ENCODE data around the gene WEE1.

DNA sequence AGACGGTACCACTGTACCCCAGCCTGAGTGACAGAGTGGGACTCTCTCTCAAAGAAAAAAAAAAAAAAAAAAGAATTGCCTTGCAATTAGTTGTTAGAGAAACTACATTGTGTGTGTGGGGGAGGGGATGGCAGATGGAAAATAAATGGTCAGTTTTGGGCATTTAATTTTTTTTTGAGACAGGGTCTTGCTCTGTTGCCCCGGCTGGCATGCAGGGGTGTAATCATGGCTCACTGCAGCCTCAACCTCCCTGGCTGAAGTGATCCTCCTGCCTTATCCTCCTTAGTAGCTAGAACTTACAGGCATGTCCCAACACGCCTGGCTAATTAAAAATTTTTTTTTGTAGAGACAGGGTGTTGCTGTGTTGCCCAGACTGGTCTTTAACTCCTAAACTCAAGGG lies 36.4 kb downstream of the WEE1 start:
- TF ChIP-seq ZNF354C (tag by site-specific recombination; IDR thresholded peaks at IDR 0.05; ENCODE audit: borderline replicate concordance, low read depth) (no peak), ZNF274 (IDR thresholded peaks at IDR 0.05; ENCODE audit: low read length) (no peak), ZNF274 (tag by site-specific recombination; IDR thresholded peaks at IDR 0.05; ENCODE audit: borderline replicate concordance) (no peak)
- TF ChIP-seq, protein P1, sequence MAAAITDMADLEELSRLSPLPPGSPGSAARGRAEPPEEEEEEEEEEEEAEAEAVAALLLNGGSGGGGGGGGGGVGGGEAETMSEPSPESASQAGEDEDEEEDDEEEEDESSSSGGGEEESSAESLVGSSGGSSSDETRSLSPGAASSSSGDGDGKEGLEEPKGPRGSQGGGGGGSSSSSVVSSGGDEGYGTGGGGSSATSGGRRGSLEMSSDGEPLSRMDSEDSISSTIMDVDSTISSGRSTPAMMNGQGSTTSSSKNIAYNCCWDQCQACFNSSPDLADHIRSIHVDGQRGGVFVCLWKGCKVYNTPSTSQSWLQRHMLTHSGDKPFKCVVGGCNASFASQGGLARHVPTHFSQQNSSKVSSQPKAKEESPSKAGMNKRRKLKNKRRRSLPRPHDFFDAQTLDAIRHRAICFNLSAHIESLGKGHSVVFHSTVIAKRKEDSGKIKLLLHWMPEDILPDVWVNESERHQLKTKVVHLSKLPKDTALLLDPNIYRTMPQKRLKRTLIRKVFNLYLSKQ (tag by site-specific recombination; IDR thresholded peaks at IDR 0.05; ENCODE audit: borderline replicate concordance): no peak
- TF ChIP-seq, protein P2, sequence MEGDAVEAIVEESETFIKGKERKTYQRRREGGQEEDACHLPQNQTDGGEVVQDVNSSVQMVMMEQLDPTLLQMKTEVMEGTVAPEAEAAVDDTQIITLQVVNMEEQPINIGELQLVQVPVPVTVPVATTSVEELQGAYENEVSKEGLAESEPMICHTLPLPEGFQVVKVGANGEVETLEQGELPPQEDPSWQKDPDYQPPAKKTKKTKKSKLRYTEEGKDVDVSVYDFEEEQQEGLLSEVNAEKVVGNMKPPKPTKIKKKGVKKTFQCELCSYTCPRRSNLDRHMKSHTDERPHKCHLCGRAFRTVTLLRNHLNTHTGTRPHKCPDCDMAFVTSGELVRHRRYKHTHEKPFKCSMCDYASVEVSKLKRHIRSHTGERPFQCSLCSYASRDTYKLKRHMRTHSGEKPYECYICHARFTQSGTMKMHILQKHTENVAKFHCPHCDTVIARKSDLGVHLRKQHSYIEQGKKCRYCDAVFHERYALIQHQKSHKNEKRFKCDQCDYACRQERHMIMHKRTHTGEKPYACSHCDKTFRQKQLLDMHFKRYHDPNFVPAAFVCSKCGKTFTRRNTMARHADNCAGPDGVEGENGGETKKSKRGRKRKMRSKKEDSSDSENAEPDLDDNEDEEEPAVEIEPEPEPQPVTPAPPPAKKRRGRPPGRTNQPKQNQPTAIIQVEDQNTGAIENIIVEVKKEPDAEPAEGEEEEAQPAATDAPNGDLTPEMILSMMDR (tag by site-specific recombination; IDR thresholded peaks at IDR 0.05): no peak
- TF ChIP-seq, protein P3, sequence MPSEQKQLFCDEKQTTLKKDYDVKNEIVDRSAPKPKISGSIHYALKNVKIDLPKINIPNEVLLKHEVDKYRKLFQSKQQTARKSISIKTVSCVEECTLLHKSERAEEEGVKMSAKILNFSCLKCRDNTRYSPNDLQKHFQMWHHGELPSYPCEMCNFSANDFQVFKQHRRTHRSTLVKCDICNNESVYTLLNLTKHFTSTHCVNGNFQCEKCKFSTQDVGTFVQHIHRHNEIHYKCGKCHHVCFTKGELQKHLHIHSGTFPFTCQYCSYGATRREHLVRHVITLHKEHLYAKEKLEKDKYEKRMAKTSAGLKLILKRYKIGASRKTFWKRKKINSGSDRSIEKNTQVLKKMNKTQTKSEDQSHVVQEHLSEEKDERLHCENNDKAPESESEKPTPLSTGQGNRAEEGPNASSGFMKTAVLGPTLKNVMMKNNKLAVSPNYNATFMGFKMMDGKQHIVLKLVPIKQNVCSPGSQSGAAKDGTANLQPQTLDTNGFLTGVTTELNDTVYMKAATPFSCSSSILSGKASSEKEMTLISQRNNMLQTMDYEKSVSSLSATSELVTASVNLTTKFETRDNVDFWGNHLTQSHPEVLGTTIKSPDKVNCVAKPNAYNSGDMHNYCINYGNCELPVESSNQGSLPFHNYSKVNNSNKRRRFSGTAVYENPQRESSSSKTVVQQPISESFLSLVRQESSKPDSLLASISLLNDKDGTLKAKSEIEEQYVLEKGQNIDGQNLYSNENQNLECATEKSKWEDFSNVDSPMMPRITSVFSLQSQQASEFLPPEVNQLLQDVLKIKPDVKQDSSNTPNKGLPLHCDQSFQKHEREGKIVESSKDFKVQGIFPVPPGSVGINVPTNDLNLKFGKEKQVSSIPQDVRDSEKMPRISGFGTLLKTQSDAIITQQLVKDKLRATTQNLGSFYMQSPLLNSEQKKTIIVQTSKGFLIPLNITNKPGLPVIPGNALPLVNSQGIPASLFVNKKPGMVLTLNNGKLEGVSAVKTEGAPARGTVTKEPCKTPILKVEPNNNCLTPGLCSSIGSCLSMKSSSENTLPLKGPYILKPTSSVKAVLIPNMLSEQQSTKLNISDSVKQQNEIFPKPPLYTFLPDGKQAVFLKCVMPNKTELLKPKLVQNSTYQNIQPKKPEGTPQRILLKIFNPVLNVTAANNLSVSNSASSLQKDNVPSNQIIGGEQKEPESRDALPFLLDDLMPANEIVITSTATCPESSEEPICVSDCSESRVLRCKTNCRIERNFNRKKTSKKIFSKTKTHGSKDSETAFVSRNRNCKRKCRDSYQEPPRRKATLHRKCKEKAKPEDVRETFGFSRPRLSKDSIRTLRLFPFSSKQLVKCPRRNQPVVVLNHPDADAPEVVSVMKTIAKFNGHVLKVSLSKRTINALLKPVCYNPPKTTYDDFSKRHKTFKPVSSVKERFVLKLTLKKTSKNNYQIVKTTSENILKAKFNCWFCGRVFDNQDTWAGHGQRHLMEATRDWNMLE (tag by site-specific recombination; conservative IDR thresholded peaks at IDR 0.05; ENCODE audit: low read depth): no peak

Measured in HEK293 (cell line).